ENCODE measurements around the gene PASD1. TPM values are rescaled to one million over a fixed set of nuclear protein-coding genes. Genes with fewer than 3 reads are reported as not detected.
A peak's percentile ranks its signal among the peaks of the same experiment; 100 is the strongest.

The PASD1 gene
- total and polyA plus RNA-seq, 9 donors, result 0.04 to 0.16 (median 0.08) TPM; not detected in 5

- peaks cover 23% of the 10 kb centered on the region for H3K27me3 ChIP-seq (ENCODE audit: control insufficient read depth, insufficient read depth, low read length)
- H3K27ac ChIP-seq (ENCODE audit: low read length), result no peak overlapping the region
- DNase-seq, result no peak
- H3K4me1 ChIP-seq (ENCODE audit: control insufficient read depth, insufficient read depth, low read length), result peaks cover 53% of the 10 kb centered on the region
- WGBS (ENCODE audit: insufficient coverage), result 84% methylated on average over 9 of the region's 9 CpGs
- no peaks in the 10 kb centered on the region for H3K9me3 ChIP-seq (replicated peaks; ENCODE audit: control insufficient read depth, low read depth, low read length)
- H3K36me3 ChIP-seq (ENCODE audit: control insufficient read depth, insufficient read depth, low read length), result peaks cover 22% of the 10 kb centered on the region
- no peak overlapping the region for H3K4me3 ChIP-seq (ENCODE audit: low read length)
Observed at GRCh38 chrX:151699746-151700145, 136.3 kb downstream of the PASD1 start.

GRCh38 chrX:151700581-151700980 is 137.1 kb downstream of the PASD1 start:
- Histone ChIP-seq H3K9me3 (replicated peaks; ENCODE audit: control insufficient read depth, low read depth, low read length) (no peaks in the 10 kb centered on the region), H3K4me3 (ENCODE audit: low read length) (no peak overlapping the region), H3K4me1 (ENCODE audit: control insufficient read depth, insufficient read depth, low read length) (peaks cover 57% of the 10 kb centered on the region), H3K27ac (ENCODE audit: low read length) (no peak overlapping the region), H3K36me3 (ENCODE audit: control insufficient read depth, insufficient read depth, low read length) (peaks cover 22% of the 10 kb centered on the region), H3K27me3 (ENCODE audit: control insufficient read depth, insufficient read depth, low read length) (peaks cover 26% of the 10 kb centered on the region)
- WGBS (ENCODE audit: insufficient coverage), result 87% methylated on average over 13 of the region's 16 CpGs
- DNase-seq, result no peak

GRCh38 chrX:151701071-151701470 is 137.6 kb downstream of the PASD1 start:
- H3K27ac ChIP-seq (ENCODE audit: low read length), result no peak overlapping the region
- no CpG with 5 or more reads among the region's 4 CpGs for WGBS (ENCODE audit: insufficient coverage)
- peaks cover 56% of the 10 kb centered on the region for H3K4me1 ChIP-seq (ENCODE audit: control insufficient read depth, insufficient read depth, low read length)
- no peak overlapping the region for H3K4me3 ChIP-seq (ENCODE audit: low read length)
- no peaks in the 10 kb centered on the region for H3K9me3 ChIP-seq (replicated peaks; ENCODE audit: control insufficient read depth, low read depth, low read length)
- H3K27me3 ChIP-seq (ENCODE audit: control insufficient read depth, insufficient read depth, low read length), result peaks cover 26% of the 10 kb centered on the region
- no peak for DNase-seq
- H3K36me3 ChIP-seq (ENCODE audit: control insufficient read depth, insufficient read depth, low read length), result peaks cover 22% of the 10 kb centered on the region

GRCh38 chrX:151701531-151701930 is 138.1 kb downstream of the PASD1 start:
- Histone ChIP-seq H3K9me3 (replicated peaks; ENCODE audit: control insufficient read depth, low read depth, low read length) (no peaks in the 10 kb centered on the region), H3K27me3 (ENCODE audit: control insufficient read depth, insufficient read depth, low read length) (peaks cover 26% of the 10 kb centered on the region), H3K4me1 (ENCODE audit: control insufficient read depth, insufficient read depth, low read length) (peaks cover 52% of the 10 kb centered on the region), H3K36me3 (ENCODE audit: control insufficient read depth, insufficient read depth, low read length) (peaks cover 22% of the 10 kb centered on the region), H3K27ac (ENCODE audit: low read length) (no peak overlapping the region), H3K4me3 (ENCODE audit: low read length) (no peak overlapping the region)
- DNase-seq, result no peak
- 87% methylated on average over 3 of the region's 7 CpGs for WGBS (ENCODE audit: insufficient coverage)

GRCh38 chrX:151702026-151702714 is 138.7 kb downstream of the PASD1 start:
- WGBS (ENCODE audit: insufficient coverage), result 65% methylated on average over 3 of the region's 9 CpGs
- Histone ChIP-seq H3K9me3 (replicated peaks; ENCODE audit: control insufficient read depth, low read depth, low read length) (no peaks in the 10 kb centered on the region), H3K27ac (ENCODE audit: low read length) (peak overlapping the region; percentile 29), H3K4me3 (ENCODE audit: low read length) (no peak overlapping the region), H3K4me1 (ENCODE audit: control insufficient read depth, insufficient read depth, low read length) (peaks cover 51% of the 10 kb centered on the region), H3K36me3 (ENCODE audit: control insufficient read depth, insufficient read depth, low read length) (peaks cover 22% of the 10 kb centered on the region), H3K27me3 (ENCODE audit: control insufficient read depth, insufficient read depth, low read length) (peaks cover 26% of the 10 kb centered on the region)
- no peak for DNase-seq

- Histone ChIP-seq H3K36me3 (ENCODE audit: control insufficient read depth, insufficient read depth, low read length) (peaks cover 22% of the 10 kb centered on the region), H3K4me1 (ENCODE audit: control insufficient read depth, insufficient read depth, low read length) (peaks cover 46% of the 10 kb centered on the region), H3K27me3 (ENCODE audit: control insufficient read depth, insufficient read depth, low read length) (peaks cover 24% of the 10 kb centered on the region), H3K4me3 (ENCODE audit: low read length) (no peak overlapping the region), H3K27ac (ENCODE audit: low read length) (peak overlapping the region; percentile 60), H3K9me3 (replicated peaks; ENCODE audit: control insufficient read depth, low read depth, low read length) (no peaks in the 10 kb centered on the region)
- 34% methylated on average over 4 of the region's 7 CpGs for WGBS (ENCODE audit: insufficient coverage)
- DNase-seq, result peak; percentile 49
Observed at GRCh38 chrX:151702741-151703340, 139.4 kb downstream of the PASD1 start.

GRCh38 chrX:151703487-151703886 is 140.0 kb downstream of the PASD1 start:
- WGBS (ENCODE audit: insufficient coverage), result 0% methylated on average over 2 of the region's 7 CpGs
- H3K36me3 ChIP-seq (ENCODE audit: control insufficient read depth, insufficient read depth, low read length), result peaks cover 22% of the 10 kb centered on the region
- DNase-seq, result peak; percentile 84
- H3K27ac ChIP-seq (ENCODE audit: low read length), result peak overlapping the region; percentile 79
- no peaks in the 10 kb centered on the region for H3K9me3 ChIP-seq (replicated peaks; ENCODE audit: control insufficient read depth, low read depth, low read length)
- H3K4me3 ChIP-seq (ENCODE audit: low read length), result no peak overlapping the region
- H3K27me3 ChIP-seq (ENCODE audit: control insufficient read depth, insufficient read depth, low read length), result peaks cover 23% of the 10 kb centered on the region
- H3K4me1 ChIP-seq (ENCODE audit: control insufficient read depth, insufficient read depth, low read length), result peaks cover 40% of the 10 kb centered on the region

- H3K36me3 ChIP-seq (ENCODE audit: control insufficient read depth, insufficient read depth, low read length), result peaks cover 18% of the 10 kb centered on the region
- peak overlapping the region; percentile 79 for H3K27ac ChIP-seq (ENCODE audit: low read length)
- DNase-seq, result peak; percentile 43
- peaks cover 20% of the 10 kb centered on the region for H3K27me3 ChIP-seq (ENCODE audit: control insufficient read depth, insufficient read depth, low read length)
- peaks cover 40% of the 10 kb centered on the region for H3K4me1 ChIP-seq (ENCODE audit: control insufficient read depth, insufficient read depth, low read length)
- no peak overlapping the region for H3K4me3 ChIP-seq (ENCODE audit: low read length)
- H3K9me3 ChIP-seq (replicated peaks; ENCODE audit: control insufficient read depth, low read depth, low read length), result no peaks in the 10 kb centered on the region
- WGBS (ENCODE audit: insufficient coverage), result 38% methylated on average over 7 of the region's 13 CpGs
Observed at GRCh38 chrX:151704041-151704663, 140.7 kb downstream of the PASD1 start.

GRCh38 chrX:151708821-151709220 is 145.3 kb downstream of the PASD1 start:
- Histone ChIP-seq H3K27me3 (ENCODE audit: control insufficient read depth, insufficient read depth, low read length) (peaks cover 28% of the 10 kb centered on the region), H3K36me3 (ENCODE audit: control insufficient read depth, insufficient read depth, low read length) (no peaks in the 10 kb centered on the region), H3K9me3 (replicated peaks; ENCODE audit: control insufficient read depth, low read depth, low read length) (no peaks in the 10 kb centered on the region), H3K27ac (ENCODE audit: low read length) (no peak overlapping the region), H3K4me3 (ENCODE audit: low read length) (no peak overlapping the region), H3K4me1 (ENCODE audit: control insufficient read depth, insufficient read depth, low read length) (peaks cover 40% of the 10 kb centered on the region)
- DNase-seq, result no peak
- 85% methylated on average over 7 of the region's 7 CpGs for WGBS (ENCODE audit: insufficient coverage)

GRCh38 chrX:151710457-151710856 is 147.0 kb downstream of the PASD1 start:
- Histone ChIP-seq H3K27ac (ENCODE audit: low read length) (no peak overlapping the region), H3K9me3 (replicated peaks; ENCODE audit: control insufficient read depth, low read depth, low read length) (no peaks in the 10 kb centered on the region), H3K4me3 (ENCODE audit: low read length) (no peak overlapping the region), H3K36me3 (ENCODE audit: control insufficient read depth, insufficient read depth, low read length) (no peaks in the 10 kb centered on the region), H3K27me3 (ENCODE audit: control insufficient read depth, insufficient read depth, low read length) (peaks cover 21% of the 10 kb centered on the region), H3K4me1 (ENCODE audit: control insufficient read depth, insufficient read depth, low read length) (peaks cover 41% of the 10 kb centered on the region)
- no peak for DNase-seq
- 30% methylated on average over 1 of the region's 2 CpGs for WGBS (ENCODE audit: insufficient coverage)
